ENCODE measurements around the gene DDX20.

DNA sequence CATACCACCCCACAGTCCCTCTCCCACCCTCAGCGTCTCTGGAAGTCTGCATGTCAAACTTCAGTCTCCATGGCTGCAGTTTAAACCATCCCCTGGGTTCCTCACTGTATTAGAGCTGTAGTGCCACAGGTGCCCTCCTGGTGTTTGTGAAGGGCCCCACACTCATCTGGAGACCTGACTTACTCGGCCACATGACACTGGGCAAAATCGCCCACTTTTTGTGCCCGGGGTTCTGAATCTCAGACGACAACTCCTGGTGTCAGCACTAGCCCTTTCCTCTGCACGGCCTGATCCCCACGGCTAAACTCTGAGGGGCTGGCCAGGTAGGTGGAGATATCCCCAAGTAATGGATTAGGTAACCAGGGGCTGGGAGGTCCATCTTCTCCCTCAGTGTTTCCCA, 23.0 kb upstream of the DDX20 start:
- TF ChIP-seq POLR2A (IDR thresholded peaks at IDR 0.05) (no peak), CTCF (IDR thresholded peaks at IDR 0.05) (no peak)

All from thyroid gland (tissue), 4 donors.